B cell (primary cell): Measurements from ENCODE around the gene TMEM214. TPM values are rescaled to one million over a fixed set of nuclear protein-coding genes. Genes with fewer than 3 reads are reported as not detected.

Experiments used
- ATAC-seq: fragments of 200-7000 bp; cut with Tn5 transposase; one replicate; pipeline ENCODE4 v1.10.0; 2021; ENCODE audit warnings: low read depth, mild to moderate bottlenecking, moderate number of reproducible peaks, moderate library complexity
- CTCF ChIA-PET: fragments of 350-600 bp; sonication (Branson Sonifier 250); formaldehyde crosslinking; loops from one replicate; lab custom pipeline; 2021; ENCODE audit warnings: antibody characterized with exemption, inconsistent platforms; lab: Charles Lee
- POLR2A ChIA-PET: fragments of 350-600 bp; sonication (Branson Sonifier 250); formaldehyde crosslinking; loops from one replicate; lab custom pipeline; 2021; ENCODE audit warnings: antibody characterized with exemption; lab: Charles Lee
- DNase-seq: peaks from one replicate; pipeline ENCODE4 v3.0.0; 2013
- H2AFZ ChIP-seq: 2 replicates; pipeline ENCODE4 v1.6.1; 2012; ENCODE audit warnings: mild to moderate bottlenecking, low read depth, low read length; ENCODE audit not compliant: insufficient read depth, poor library complexity, severe bottlenecking
- H3K27ac ChIP-seq, 2 donors: 1 replicate in 1 of 2; 2 replicates in 1 of 2; pipeline ENCODE4 v1.5.1; 2012 to 2013; ENCODE audit warnings: low read length in 2 of 2, mild to moderate bottlenecking in 2 of 2, moderate library complexity in 1 of 2
- H3K27me3 ChIP-seq, 4 experiments: fragments of 200-600 bp in 1 of 4; sonication (generic) in 1 of 4; replicated peaks in 1 of 4; 1 replicate in 2 of 4; 2 replicates in 2 of 4; pipeline versions ENCODE4 v1.6.1 to v1.7.0; 2013 to 2016; ENCODE audit warnings: low read length in 3 of 4, mild to moderate bottlenecking in 2 of 4, mixed read lengths in 1 of 4, moderate library complexity in 1 of 4; ENCODE audit not compliant: insufficient read depth in 4 of 4, control insufficient read depth in 3 of 4; ENCODE audit errors: control extremely low read depth in 1 of 4
- H3K36me3 ChIP-seq, 2 experiments: replicated peaks in 1 of 2; 1 replicate in 1 of 2; 2 replicates in 1 of 2; pipeline versions ENCODE4 v1.6.1 to v1.7.1; 2013; ENCODE audit warnings: low read length in 1 of 2; ENCODE audit not compliant: insufficient read depth in 2 of 2, control insufficient read depth in 1 of 2; ENCODE audit errors: control extremely low read depth in 1 of 2, extremely low read depth in 1 of 2
- H3K4me1 ChIP-seq, 2 donors: fragments of 200-600 bp in 1 of 2; sonication (generic) in 1 of 2; 1 replicate in 1 of 2; 2 replicates in 1 of 2; pipeline versions ENCODE4 v1.5.1 to v1.6.1; 2013 to 2017; ENCODE audit warnings: low read length in 2 of 2; ENCODE audit not compliant: control insufficient read depth in 2 of 2, insufficient read depth in 2 of 2
- H3K4me2 ChIP-seq: replicated peaks from 2 replicates; pipeline ENCODE3; 2012; ENCODE audit warnings: mild to moderate bottlenecking, low read depth, low read length; ENCODE audit not compliant: poor library complexity, severe bottlenecking
- H3K4me3 ChIP-seq, 5 experiments: fragments of 200-600 bp in 1 of 5; sonication (generic) in 1 of 5; 1 replicate in 3 of 5; 2 replicates in 2 of 5; pipeline versions ENCODE4 v1.5.1 to v1.7.0; 2011 to 2016; ENCODE audit warnings: low read length in 4 of 5, mild to moderate bottlenecking in 4 of 5, low read depth in 2 of 5, control low read depth in 1 of 5, moderate library complexity in 1 of 5; ENCODE audit not compliant: insufficient read depth in 1 of 5; ENCODE audit errors: control extremely low read depth in 1 of 5, extremely low read depth in 1 of 5
- H3K79me2 ChIP-seq: fragments of 200-600 bp; sonication (generic); one replicate; pipeline ENCODE4 v1.6.0; 2016; ENCODE audit warnings: low read length; ENCODE audit not compliant: control insufficient read depth, insufficient read depth
- H3K9ac ChIP-seq: fragments of 200-600 bp; sonication (generic); 2 replicates; pipeline ENCODE4 v1.6.1; 2017; ENCODE audit warnings: mild to moderate bottlenecking, low read length, moderate library complexity
- H3K9me3 ChIP-seq, 3 donors: one replicate each; pipeline versions ENCODE4 v1.6.1 to v1.7.1; 2013; ENCODE audit warnings: low read length in 2 of 3; ENCODE audit not compliant: control insufficient read depth in 2 of 3, insufficient read depth in 1 of 3; ENCODE audit errors: control extremely low read depth in 1 of 3
- H4K20me1 ChIP-seq: 2 replicates; pipeline ENCODE4 v1.6.0; 2012; ENCODE audit warnings: mild to moderate bottlenecking, low read length; ENCODE audit not compliant: insufficient read depth, control insufficient read depth, poor library complexity, severe bottlenecking
- H3K27ac Mint-ChIP-seq: one replicate; pipeline ENCODE4 v1.8.0; 2021; ENCODE audit warnings: mixed read lengths
- H3K27me3 Mint-ChIP-seq: one replicate; pipeline ENCODE4 v1.8.0; 2021; ENCODE audit warnings: mixed read lengths
- H3K4me1 Mint-ChIP-seq: one replicate; pipeline ENCODE4 v1.8.0; 2021; ENCODE audit warnings: mixed read lengths
- H3K4me3 Mint-ChIP-seq: one replicate; pipeline ENCODE4 v1.8.0; 2021; ENCODE audit warnings: mixed read lengths
- H3K9me3 Mint-ChIP-seq: one replicate; pipeline ENCODE4 v1.8.0; 2022; ENCODE audit warnings: mixed read lengths; ENCODE audit not compliant: insufficient read depth
- CTCF ChIP-seq: fragments of 200-600 bp; IDR thresholded peaks from one replicate; pipeline ENCODE4 v1.8.0; 2022; ENCODE audit warnings: antibody characterized with exemption, mild to moderate bottlenecking
- EZH2 ChIP-seq: IDR thresholded peaks from 2 replicates; pipeline ENCODE4 v1.6.1; 2012; ENCODE audit warnings: borderline replicate concordance, low read depth, mild to moderate bottlenecking, moderate library complexity, low read length; ENCODE audit not compliant: insufficient read depth, poor library complexity, severe bottlenecking
- WGBS: methylation state at CpG from one replicate; pipeline ENCODE4 v1.1.5; 2013; ENCODE audit warnings: missing lambda C conversion rate; ENCODE audit not compliant: insufficient coverage; 5-methylcytosine and 5-hydroxymethylcytosine counted together
- intact Hi-C: fragments of 100-400 bp; cut with micrococcal nuclease; formaldehyde crosslinking; loops from one replicate; pipeline ENCODE4 v1.10.0; 2022
- polyA plus RNA-seq: library from polyadenylated mRNA; depleted of rRNA; stranded (reverse); fragments of >200 nt; gene quantifications from 2 replicates; pipeline ENCODE4 v1.2.3, GENCODE V29; 2012
- total RNA-seq, 2 donors: library from RNA; stranded (reverse); fragments of 120-200 nt in 1 of 2; gene quantifications; 1 replicate in 1 of 2; 2 replicates in 1 of 2; pipeline versions ENCODE4 v1.2.3 to v1.2.4, GENCODE V29; 2013 to 2022

The TMEM214 gene
- total and polyA plus RNA-seq, 2 donors (not counting 1 experiment from before 2014, with no cell fraction given): 80.1 to 91.1 TPM

GRCh38 chr2:27086724-27087593 is 54.2 kb downstream of the TMEM214 start, which contains the start of gene KHK:
TSS of gene KHK (plus strand) at chr2:27086772. CDS start at chr2:27087260, 488 bp downstream.
- no peaks in the 10 kb centered on the region for H4K20me1 ChIP-seq
- DNase-seq (no peak), ATAC-seq (no peak)
- 16% methylated on average over 53 of the region's 54 CpGs for WGBS
- H3K4me2 ChIP-seq: peak within 1 kb of the TSS; percentile 97
- H3K4me3 ChIP-seq: peak within 1 kb of the TSS; percentile 36 to 91 (median 66)
- ChIA-PET CTCF (interaction anchor here (0.6 to 3.4 kb wide), 11 partner anchors 10 to 217 kb away, joined by 3 to 14 read pairs (median 5); partner anchors contain the start of gene OST4), POLR2A (interaction anchor here (0.7 to 1.3 kb wide), 4 partner anchors 16 to 125 kb away, joined by 3 to 5 read pairs (median 5); partner anchors contain the start of genes ATRAID, OST4 and SLC5A6)
- peak within 1 kb of the TSS; percentile 68 to 81 for H3K27ac ChIP-seq
- intact Hi-C loops: loop anchor here (1.0 to 10.0 kb wide), 12 partner anchors 9 to 1788 kb away; partner anchors contain the start of genes ABHD1, AGBL5, ASXL2 and CAD
- peak within 1 kb of the TSS; percentile 91 for H3K4me3 Mint-ChIP-seq
- H3K79me2 ChIP-seq: peaks cover 4% of the 10 kb centered on the region
- H3K9ac ChIP-seq: peak within 1 kb of the TSS; percentile 86
- H3K4me1 Mint-ChIP-seq: peaks cover 18% of the 10 kb centered on the region
- TF ChIP-seq EZH2 (no peak), CTCF (peak; percentile 66)
- no peaks in the 10 kb centered on the region for H3K27me3 Mint-ChIP-seq
- H3K27ac Mint-ChIP-seq: peak within 1 kb of the TSS; percentile 90
- H3K36me3 ChIP-seq: no peaks in the 10 kb centered on the region
- peaks cover 13 to 23% of the 10 kb centered on the region in 2 donors for H3K4me1 ChIP-seq
- H3K27me3 ChIP-seq: no peaks in the 10 kb centered on the region
- H3K9me3 ChIP-seq: no peaks in the 10 kb centered on the region
- H2AFZ ChIP-seq: peak within 1 kb of the TSS; percentile 97
- no peaks in the 10 kb centered on the region for H3K9me3 Mint-ChIP-seq
